H9 (cell line): ENCODE results near the gene PCSK9. TPM values are rescaled to one million over a fixed set of nuclear protein-coding genes. Genes with fewer than 3 reads are reported as not detected.

Experiments used
- DNase-seq: peaks from one replicate; pipeline ENCODE4 v3.0.0-alpha.2; 2017
- H2AFZ ChIP-seq: one replicate; pipeline ENCODE4 v1.6.1; 2013; ENCODE audit warnings: mild to moderate bottlenecking, low read length, control low read depth, moderate library complexity
- H2AK5ac ChIP-seq: 2 replicates; pipeline ENCODE4 v1.6.1; 2013; ENCODE audit warnings: low read length, control low read depth, mixed read lengths; ENCODE audit not compliant: insufficient read length
- H2BK120ac ChIP-seq: one replicate; pipeline ENCODE4 v1.6.1; 2013; ENCODE audit warnings: low read depth, mild to moderate bottlenecking, low read length, control low read depth, inconsistent platforms; ENCODE audit not compliant: poor library complexity, severe bottlenecking
- H2BK12ac ChIP-seq: 2 replicates; pipeline ENCODE4 v1.6.1; 2013; ENCODE audit warnings: low read length, control low read depth, mixed read lengths, low read depth; ENCODE audit not compliant: insufficient read length
- H2BK15ac ChIP-seq: 2 replicates; pipeline ENCODE4 v1.6.1; 2013; ENCODE audit warnings: low read depth, low read length, control low read depth
- H2BK20ac ChIP-seq: one replicate; pipeline ENCODE4 v1.6.1; 2013; ENCODE audit warnings: low read depth, mild to moderate bottlenecking, low read length, control low read depth, inconsistent platforms; ENCODE audit not compliant: poor library complexity, severe bottlenecking
- H2BK5ac ChIP-seq: 2 replicates; pipeline ENCODE4 v1.6.1; 2013; ENCODE audit warnings: low read length, control low read depth, mixed read lengths; ENCODE audit not compliant: insufficient read length
- H3K14ac ChIP-seq: 2 replicates; pipeline ENCODE4 v1.6.1; 2013; ENCODE audit warnings: low read length, control low read depth; ENCODE audit not compliant: insufficient read depth
- H3K18ac ChIP-seq: 2 replicates; pipeline ENCODE4 v1.6.1; 2013; ENCODE audit warnings: low read depth, mild to moderate bottlenecking, mixed read lengths, low read length, control low read depth; ENCODE audit not compliant: insufficient read length
- H3K23ac ChIP-seq: 2 replicates; pipeline ENCODE4 v1.6.1; 2013; ENCODE audit warnings: low read length, control low read depth, mixed read lengths, low read depth; ENCODE audit not compliant: insufficient read length
- H3K23me2 ChIP-seq: 2 replicates; pipeline ENCODE4 v1.6.1; 2013; ENCODE audit warnings: low read depth, mild to moderate bottlenecking, mixed read lengths, low read length, control low read depth; ENCODE audit not compliant: insufficient read length, poor library complexity, severe bottlenecking
- H3K27ac ChIP-seq: 2 replicates; pipeline ENCODE4 v1.5.1; 2013; ENCODE audit warnings: low read length, control low read depth, mixed read lengths, low read depth; ENCODE audit not compliant: insufficient read length
- H3K27me3 ChIP-seq: 2 replicates; pipeline ENCODE4 v1.6.1; 2013; ENCODE audit warnings: low read length, control low read depth, inconsistent platforms; ENCODE audit not compliant: insufficient read depth
- H3K4ac ChIP-seq: 2 replicates; pipeline ENCODE4 v1.6.1; 2013; ENCODE audit warnings: low read depth, mild to moderate bottlenecking, control low read depth, inconsistent platforms, low read length, moderate library complexity
- H3K4me1 ChIP-seq: 2 replicates; pipeline ENCODE4 v1.6.1; 2013; ENCODE audit warnings: low read length, control low read depth, inconsistent platforms; ENCODE audit not compliant: insufficient read depth
- H3K4me2 ChIP-seq: 2 replicates; pipeline ENCODE4 v1.6.1; 2013; ENCODE audit warnings: low read length, control low read depth, mixed read lengths; ENCODE audit not compliant: insufficient read length, insufficient read depth
- H3K56ac ChIP-seq: 2 replicates; pipeline ENCODE4 v1.6.1; 2013; ENCODE audit warnings: low read depth, mild to moderate bottlenecking, mixed read lengths, low read length, control low read depth; ENCODE audit not compliant: insufficient read length
- H3K79me1 ChIP-seq: 2 replicates; pipeline ENCODE4 v1.6.1; 2013; ENCODE audit warnings: low read depth, mild to moderate bottlenecking, moderate library complexity, low read length, control low read depth, inconsistent platforms; ENCODE audit not compliant: insufficient read depth, poor library complexity, severe bottlenecking
- H3K79me2 ChIP-seq: 2 replicates; pipeline ENCODE4 v1.6.1; 2013; ENCODE audit warnings: low read length, control low read depth, inconsistent platforms; ENCODE audit not compliant: insufficient read depth
- H3K9ac ChIP-seq: 2 replicates; pipeline ENCODE4 v1.6.1; 2013; ENCODE audit warnings: low read length, control low read depth, mixed read lengths; ENCODE audit not compliant: insufficient read length; ENCODE audit errors: extremely low read depth
- H3K9me3 ChIP-seq: one replicate; pipeline ENCODE4 v1.6.1; 2013; ENCODE audit warnings: low read depth, low read length, inconsistent platforms; ENCODE audit not compliant: control insufficient read depth
- H3T11ph ChIP-seq: one replicate; pipeline ENCODE4 v1.6.1; 2013; ENCODE audit warnings: mild to moderate bottlenecking, low read length, control low read depth, inconsistent platforms
- H4K20me1 ChIP-seq: one replicate; pipeline ENCODE4 v1.6.1; 2013; ENCODE audit not compliant: control insufficient read depth, insufficient read length, insufficient read depth
- H4K5ac ChIP-seq: 2 replicates; pipeline ENCODE4 v1.6.1; 2013; ENCODE audit warnings: low read depth, mild to moderate bottlenecking, mixed read lengths, low read length, control low read depth; ENCODE audit not compliant: insufficient read length
- H4K8ac ChIP-seq: replicated peaks from 2 replicates; pipeline ENCODE4 v1.6.1; 2013; ENCODE audit warnings: low read length, control low read depth, mixed read lengths, low read depth; ENCODE audit not compliant: insufficient read length
- H4K91ac ChIP-seq: 2 replicates; pipeline ENCODE4 v1.6.1; 2013; ENCODE audit warnings: low read depth, mild to moderate bottlenecking, moderate library complexity, mixed read lengths, low read length, control low read depth; ENCODE audit not compliant: insufficient read length
- H3K27ac Mint-ChIP-seq, 3 experiments: 2 replicates in 2 of 3; 3 replicates in 1 of 3; pipeline ENCODE4 v1.8.0; 2020 to 2021; ENCODE audit warnings: mixed read lengths in 3 of 3, mild to moderate bottlenecking in 1 of 3, moderate library complexity in 1 of 3
- H3K27me3 Mint-ChIP-seq: 2 replicates; pipeline ENCODE4 v1.8.0; 2021; ENCODE audit warnings: low read depth, mild to moderate bottlenecking, moderate library complexity, mixed read lengths
- H3K36me3 Mint-ChIP-seq, 3 experiments: 2 replicates in 2 of 3; 3 replicates in 1 of 3; pipeline ENCODE4 v1.8.0; 2020 to 2021; ENCODE audit warnings: low read depth in 3 of 3, mixed read lengths in 3 of 3; ENCODE audit not compliant: insufficient read depth in 1 of 3
- H3K4me1 Mint-ChIP-seq, 2 experiments: 2 replicates each; pipeline ENCODE4 v1.8.0; 2020; ENCODE audit warnings: mixed read lengths in 2 of 2
- H3K4me3 Mint-ChIP-seq, 2 experiments: 2 replicates in 1 of 2; 3 replicates in 1 of 2; pipeline ENCODE4 v1.8.0; 2020 to 2021; ENCODE audit warnings: mild to moderate bottlenecking in 2 of 2, mixed read lengths in 2 of 2, moderate library complexity in 1 of 2
- H3K9me3 Mint-ChIP-seq, 2 experiments: 2 replicates in 1 of 2; 3 replicates in 1 of 2; pipeline ENCODE4 v1.8.0; 2020; ENCODE audit warnings: mild to moderate bottlenecking in 2 of 2, mixed read lengths in 2 of 2, moderate library complexity in 1 of 2
- WGBS: extraction: QIAGEN DNeasy Blood & Tissue Kit; methylation state at CpG from one replicate; pipeline ENCODE4 v1.1.7; 2013; ENCODE audit warnings: missing lambda C conversion rate, low lambda C conversion rate, mixed read lengths; ENCODE audit not compliant: insufficient read length; ENCODE audit errors: extremely low coverage; 5-methylcytosine and 5-hydroxymethylcytosine counted together
- total RNA-seq: library from RNA; stranded (reverse); gene quantifications from 2 replicates; pipeline ENCODE4 v1.2.1, GENCODE V29; 2021
- TF ChIP-seq, protein P1 (sequence below): fragments of 200-600 bp; sonication (generic); conservative IDR thresholded peaks from 3 replicates; pipeline ENCODE4 v1.8.0; 2021; ENCODE audit warnings: antibody characterized with exemption, mild to moderate bottlenecking

Gene PCSK9
- total RNA-seq, 1 experiment from 2014 or later: 75.1 TPM

DNA sequence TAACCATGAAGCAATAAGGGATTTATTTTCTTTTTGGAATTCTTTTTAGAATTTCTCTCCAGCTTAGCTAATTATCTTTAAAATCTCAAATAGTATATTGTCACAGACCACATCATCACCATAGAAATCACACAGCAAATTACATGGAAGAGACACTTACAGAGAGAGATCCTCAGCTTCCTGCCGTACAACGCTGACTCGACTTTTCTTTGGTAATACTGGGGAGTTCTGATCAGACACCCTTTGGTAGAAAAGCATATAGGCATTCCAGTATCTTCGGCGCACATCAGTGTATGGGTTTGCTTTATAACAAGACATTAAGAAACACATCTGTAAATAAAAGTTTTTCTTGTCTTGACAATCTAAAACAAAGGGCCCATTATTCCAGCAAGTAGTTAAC is 55.7 kb downstream of the PCSK9 start:
- no peak overlapping the region for H4K91ac ChIP-seq
- H2AFZ ChIP-seq: no peak overlapping the region
- no peaks in the 10 kb centered on the region for H3K79me1 ChIP-seq
- no peak overlapping the region for H3K4me2 ChIP-seq
- no peaks in the 10 kb centered on the region for H3K79me2 ChIP-seq
- H2BK15ac ChIP-seq: no peak overlapping the region
- no peak overlapping the region for H2BK12ac ChIP-seq
- no peak overlapping the region for H3K9ac ChIP-seq
- no peak overlapping the region for H3K23ac ChIP-seq
- WGBS: no CpG with 5 or more reads among the region's 5 CpGs
- TF ChIP-seq, protein P1, sequence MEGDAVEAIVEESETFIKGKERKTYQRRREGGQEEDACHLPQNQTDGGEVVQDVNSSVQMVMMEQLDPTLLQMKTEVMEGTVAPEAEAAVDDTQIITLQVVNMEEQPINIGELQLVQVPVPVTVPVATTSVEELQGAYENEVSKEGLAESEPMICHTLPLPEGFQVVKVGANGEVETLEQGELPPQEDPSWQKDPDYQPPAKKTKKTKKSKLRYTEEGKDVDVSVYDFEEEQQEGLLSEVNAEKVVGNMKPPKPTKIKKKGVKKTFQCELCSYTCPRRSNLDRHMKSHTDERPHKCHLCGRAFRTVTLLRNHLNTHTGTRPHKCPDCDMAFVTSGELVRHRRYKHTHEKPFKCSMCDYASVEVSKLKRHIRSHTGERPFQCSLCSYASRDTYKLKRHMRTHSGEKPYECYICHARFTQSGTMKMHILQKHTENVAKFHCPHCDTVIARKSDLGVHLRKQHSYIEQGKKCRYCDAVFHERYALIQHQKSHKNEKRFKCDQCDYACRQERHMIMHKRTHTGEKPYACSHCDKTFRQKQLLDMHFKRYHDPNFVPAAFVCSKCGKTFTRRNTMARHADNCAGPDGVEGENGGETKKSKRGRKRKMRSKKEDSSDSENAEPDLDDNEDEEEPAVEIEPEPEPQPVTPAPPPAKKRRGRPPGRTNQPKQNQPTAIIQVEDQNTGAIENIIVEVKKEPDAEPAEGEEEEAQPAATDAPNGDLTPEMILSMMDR: no peak
- peaks cover 29 to 84% (median 76%) of the 10 kb centered on the region in 3 experiments for H3K36me3 Mint-ChIP-seq
- H2BK20ac ChIP-seq: no peak overlapping the region
- peaks cover 18 to 21% of the 10 kb centered on the region in 2 experiments for H3K4me1 Mint-ChIP-seq
- no peak overlapping the region for H3T11ph ChIP-seq
- H2BK120ac ChIP-seq: no peak overlapping the region
- H2AK5ac ChIP-seq: no peak overlapping the region
- no peaks in the 10 kb centered on the region for H4K20me1 ChIP-seq
- H3K56ac ChIP-seq: no peak overlapping the region
- H3K18ac ChIP-seq: no peak overlapping the region
- H3K23me2 ChIP-seq: no peaks in the 10 kb centered on the region
- no peak overlapping the region for H4K5ac ChIP-seq
- no peaks in the 10 kb centered on the region for H3K9me3 Mint-ChIP-seq
- H3K27me3 Mint-ChIP-seq: no peaks in the 10 kb centered on the region
- no peak for DNase-seq
- no peaks in the 10 kb centered on the region for H3K9me3 ChIP-seq
- no peak overlapping the region for H3K27ac Mint-ChIP-seq
- H3K4me1 ChIP-seq: no peaks in the 10 kb centered on the region
- H3K27me3 ChIP-seq: no peaks in the 10 kb centered on the region
- no peak overlapping the region for H3K4me3 Mint-ChIP-seq
- H2BK5ac ChIP-seq: no peak overlapping the region
- H3K27ac ChIP-seq: no peak overlapping the region
- no peak overlapping the region for H3K14ac ChIP-seq
- no peak overlapping the region for H4K8ac ChIP-seq
- H3K4ac ChIP-seq: no peak overlapping the region
